Measurements from ENCODE around the gene AGPAT2.

The AGPAT2 gene

GRCh38 chr9:136700959-136701667 lies 13.9 kb upstream of the AGPAT2 start:
- no peak for DNase-seq (ENCODE audit: low read depth in 2 of 2)

GRCh38 chr9:136700304-136700703 lies 13.0 kb upstream of the AGPAT2 start:
- DNase-seq (ENCODE audit: low read depth in 2 of 2), result no peak

- no peak for DNase-seq (ENCODE audit: low read depth in 2 of 2)
These were observed 11.5 kb upstream of the AGPAT2 start for GRCh38 chr9:136698635-136699246.

- DNase-seq (ENCODE audit: low read depth in 2 of 2), result no peak
These were observed 10.7 kb upstream of the AGPAT2 start for GRCh38 chr9:136697821-136698526.

GRCh38 chr9:136697146-136697820 lies 10.0 kb upstream of the AGPAT2 start:
- DNase-seq (ENCODE audit: low read depth in 2 of 2), result no peak

GRCh38 chr9:136696502-136696901 lies 9.2 kb upstream of the AGPAT2 start:
- DNase-seq (ENCODE audit: low read depth in 2 of 2), result no peak

GRCh38 chr9:136695955-136696354 lies 8.7 kb upstream of the AGPAT2 start:
- DNase-seq (ENCODE audit: low read depth in 2 of 2), result no peak

- no peak for DNase-seq (ENCODE audit: low read depth in 2 of 2)
These were observed 8.2 kb upstream of the AGPAT2 start for GRCh38 chr9:136695435-136695895.

GRCh38 chr9:136694872-136695247 lies 7.6 kb upstream of the AGPAT2 start:
- DNase-seq (ENCODE audit: low read depth in 2 of 2), result no peak

- DNase-seq (ENCODE audit: low read depth in 2 of 2), result no peak
These were observed 7.1 kb upstream of the AGPAT2 start for GRCh38 chr9:136694163-136694871.

GRCh38 chr9:136693490-136694162 lies 6.4 kb upstream of the AGPAT2 start:
- no peak for DNase-seq (ENCODE audit: low read depth in 2 of 2)

GRCh38 chr9:136693135-136693489 lies 5.9 kb upstream of the AGPAT2 start:
- DNase-seq (ENCODE audit: low read depth in 2 of 2), result no peak

- DNase-seq (ENCODE audit: low read depth in 2 of 2), result no peak
These were observed 5.2 kb upstream of the AGPAT2 start for GRCh38 chr9:136692185-136693134.

- DNase-seq (ENCODE audit: low read depth in 2 of 2), result no peak
These were observed 4.3 kb upstream of the AGPAT2 start for GRCh38 chr9:136691316-136692184.

GRCh38 chr9:136690806-136691261 lies 3.6 kb upstream of the AGPAT2 start:
- no peak for DNase-seq (ENCODE audit: low read depth in 2 of 2)

- DNase-seq (ENCODE audit: low read depth in 2 of 2), result no peak
These were observed 3.0 kb upstream of the AGPAT2 start for GRCh38 chr9:136690104-136690805.

GRCh38 chr9:136689108-136689460 lies 1.8 kb upstream of the AGPAT2 start:
- no peak for DNase-seq (ENCODE audit: low read depth in 2 of 2)

All from stimulated activated CD8-positive, alpha-beta memory T cell treated with anti-CD3 and anti-CD28 coated beads, Interleukin-7, amount 100 ng/mL, for 1 hour (primary cell).